ENCODE measurements around the gene TTC28. TPM values are rescaled to one million over a fixed set of nuclear protein-coding genes. Genes with fewer than 3 reads are reported as not detected.

The TTC28 gene
- total and polyA plus RNA-seq, 10 of the 15 experiments (the other 5 are each of a cell fraction or from before 2014, with no cell fraction given), result 0.15 to 8.4 (median 1.4) TPM

- Histone ChIP-seq H3K9ac (ENCODE audit: control insufficient read depth, insufficient read depth, low read length) (no peak overlapping the region), H3K36me3 (ENCODE audit: control insufficient read depth in 2 of 2, insufficient read depth in 2 of 2, low read length in 1 of 2) (no peaks in the 10 kb centered on the region), H3K9me3 (replicated peaks; ENCODE audit: control insufficient read depth, insufficient read depth, low read length) (no peaks in the 10 kb centered on the region), H3K27me3 (replicated peaks in 1 of 2; ENCODE audit: control insufficient read depth in 2 of 2, insufficient read depth in 2 of 2, low read length in 1 of 2) (no peaks in the 10 kb centered on the region), H4K20me1 (ENCODE audit: control insufficient read depth, insufficient read depth) (no peaks in the 10 kb centered on the region), H3K4me1 (ENCODE audit: control insufficient read depth, insufficient read depth, low read length) (no peaks in the 10 kb centered on the region), H3K4me3 (no peak overlapping the region), H3K4me2 (ENCODE audit: control insufficient read depth, insufficient read depth) (no peak overlapping the region), H2AFZ (ENCODE audit: control insufficient read depth, low read depth, low read length) (no peak overlapping the region), H3K27ac (ENCODE audit: control insufficient read depth, insufficient read depth) (no peak overlapping the region), H3K79me2 (ENCODE audit: control insufficient read depth, insufficient read depth, low read length) (no peaks in the 10 kb centered on the region)
- FAIRE-seq (no peak), DNase-seq (ENCODE audit: low read depth, low spot score) (no peak), ATAC-seq (no peak)
- SMC1A ChIA-PET (ENCODE audit: uncharacterized antibody, unreplicated experiment), result no interaction called here
- CTCF ChIA-PET, result no interaction called here
- RAD21 ChIA-PET (ENCODE audit: unreplicated experiment), result no interaction called here
- 43% methylated on average over 4 of the region's 4 CpGs for WGBS (ENCODE audit: insufficient coverage, insufficient replicate concordance, low lambda C conversion rate, missing lambda C conversion rate)
- in situ Hi-C loops (cut with MboI) (no loop called here), intact Hi-C loops (cut with micrococcal nuclease; ENCODE audit: unreplicated experiment) (no loop called here)
- POLR2A ChIA-PET, result no interaction called here
- BruUV-seq (replicated peaks), result no TSS peak
- no peak for TF ChIP-seq NR2C1 (IDR thresholded peaks at IDR 0.05)
- TF ChIP-seq ESRRA (IDR thresholded peaks at IDR 0.05; ENCODE audit: low read length), result no peak
- TF ChIP-seq SPI1 (IDR thresholded peaks at IDR 0.05; ENCODE audit: borderline replicate concordance, insufficient read depth, low read depth, low read length), result no peak
- no peak for TF ChIP-seq GABPA (IDR thresholded peaks at IDR 0.05; ENCODE audit: low read depth)
- no peak for TF ChIP-seq POLR2AphosphoS5 (IDR thresholded peaks at IDR 0.05; ENCODE audit: low read length)
- TF ChIP-seq MYC (IDR thresholded peaks at IDR 0.05; ENCODE audit: insufficient read depth, insufficient read length, insufficient replicate concordance, low read length, severe bottlenecking), result no peak
- TF ChIP-seq JUND (IDR thresholded peaks at IDR 0.05; ENCODE audit: low read depth, low read length), result no peak
- no peak for TF ChIP-seq SIX5 (IDR thresholded peaks at IDR 0.05; ENCODE audit: low read depth, low read length, severe bottlenecking)
- no peak for TF ChIP-seq GATAD2B (conservative IDR thresholded peaks at IDR 0.05; ENCODE audit: low read depth)
- TF ChIP-seq YY1 (IDR thresholded peaks at IDR 0.05; ENCODE audit: low read depth, low read length), result no peak
- TF ChIP-seq STAT1 (conservative IDR thresholded peaks at IDR 0.05), result no peak
- no peak for TF ChIP-seq BCLAF1 (IDR thresholded peaks at IDR 0.05)
- no peak for TF ChIP-seq IKZF1 (conservative IDR thresholded peaks at IDR 0.05)
- TF ChIP-seq POLR2A (IDR thresholded peaks at IDR 0.05; ENCODE audit: low read depth, low read length), result no peak
- no peak for TF ChIP-seq SREBF2 (IDR thresholded peaks at IDR 0.05; ENCODE audit: low read length)
- TF ChIP-seq SMC3 (IDR thresholded peaks at IDR 0.05; ENCODE audit: borderline replicate concordance, low read length), result no peak
- no peak for TF ChIP-seq PAX8 (IDR thresholded peaks at IDR 0.05)
These were observed 181.6 kb downstream of the TTC28 start for GRCh38 chr22:28498044-28498443.

Data from GM12878 (cell line).